ENCODE results near the gene FUNDC2.

Gene FUNDC2

DNA sequence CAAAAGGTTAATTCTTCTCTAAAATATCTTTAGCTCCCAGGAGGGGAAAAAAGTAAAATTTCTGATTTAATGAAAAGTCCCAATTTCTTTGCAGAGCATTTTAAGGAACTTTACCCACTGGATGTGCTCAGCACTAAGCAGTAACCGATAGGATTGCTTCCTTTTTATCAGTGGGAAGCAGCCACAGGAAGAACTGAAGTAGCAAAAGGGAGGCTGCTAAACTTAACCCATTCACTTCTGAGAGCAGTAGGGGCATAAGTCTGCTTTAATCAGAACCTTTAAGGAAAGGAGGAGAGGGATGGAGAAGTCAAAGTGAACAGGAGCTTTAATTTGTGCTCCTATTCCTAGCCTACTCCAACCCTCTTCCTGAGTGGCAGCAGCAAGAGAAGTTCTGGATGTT lies 4.1 kb upstream of the FUNDC2 start, which contains the start of gene F8:
Gene F8, minus strand, starts transcription at position 139 of the 400 bp plus-strand sequence. CDS start 171 bp downstream, outside the sequence.
- in situ Hi-C loops (cut with MboI; ENCODE audit: low sequenced_read_pairs), result no loop called here

GRCh38 chrX:155023907-155024833 lies 2.5 kb upstream of the FUNDC2 start:
- in situ Hi-C loops (cut with MboI; ENCODE audit: low sequenced_read_pairs), result no loop called here

DNA sequence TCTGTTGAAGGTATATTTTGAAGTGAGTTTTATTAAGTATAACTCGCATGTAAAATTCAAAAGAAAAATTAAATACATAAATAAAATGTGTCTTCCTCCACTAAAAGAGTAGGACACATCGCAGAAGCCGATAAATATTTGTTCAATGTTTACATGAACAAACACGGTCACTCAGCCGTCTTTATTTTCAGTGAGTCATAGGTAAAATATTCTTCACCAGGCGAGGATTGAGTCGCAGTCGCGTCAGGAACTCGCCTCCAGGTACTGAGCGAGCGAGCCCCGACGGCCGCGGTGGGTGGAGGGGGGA lies 271 bp upstream of the FUNDC2 start:
- in situ Hi-C loops (cut with MboI; ENCODE audit: low sequenced_read_pairs), result no loop called here

GRCh38 chrX:155027509-155028066 lies 944 bp downstream of the FUNDC2 start:
- in situ Hi-C loops (cut with MboI; ENCODE audit: low sequenced_read_pairs), result no loop called here

DNA sequence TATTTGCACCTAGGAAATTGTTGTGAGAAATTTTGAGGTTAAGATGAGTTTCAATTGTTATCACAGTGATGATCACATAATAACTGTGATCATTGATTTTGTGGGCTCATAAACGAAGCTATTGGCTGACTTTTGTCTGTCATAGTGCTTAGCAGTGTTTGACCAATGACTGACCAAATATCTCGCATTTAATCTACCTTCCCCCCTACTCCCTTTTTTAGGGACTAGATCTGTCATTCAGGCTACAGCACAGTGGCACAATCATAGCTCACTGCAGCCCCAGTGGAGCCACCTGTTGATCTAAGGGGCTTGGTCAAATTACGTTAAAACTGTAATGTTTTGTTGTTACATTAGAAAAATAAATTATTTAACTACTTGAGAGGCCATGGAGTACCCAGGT lies 1.5 kb downstream of the FUNDC2 start:
- in situ Hi-C loops (cut with MboI; ENCODE audit: low sequenced_read_pairs), result no loop called here

- in situ Hi-C loops (cut with MboI; ENCODE audit: low sequenced_read_pairs), result no loop called here
These were observed 2.2 kb downstream of the FUNDC2 start for GRCh38 chrX:155028877-155029291.

- in situ Hi-C loops (cut with MboI; ENCODE audit: low sequenced_read_pairs), result no loop called here
These were observed 5.0 kb downstream of the FUNDC2 start for GRCh38 chrX:155031657-155032056.

GRCh38 chrX:155035688-155036087 lies 9.0 kb downstream of the FUNDC2 start:
- in situ Hi-C loops (cut with MboI; ENCODE audit: low sequenced_read_pairs), result no loop called here

- in situ Hi-C loops (cut with MboI; ENCODE audit: low sequenced_read_pairs), result no loop called here
These were observed 19.6 kb downstream of the FUNDC2 start for GRCh38 chrX:155046129-155046810.

- in situ Hi-C loops (cut with MboI; ENCODE audit: low sequenced_read_pairs), result no loop called here
These were observed 20.3 kb downstream of the FUNDC2 start for GRCh38 chrX:155046811-155047528.

DNA sequence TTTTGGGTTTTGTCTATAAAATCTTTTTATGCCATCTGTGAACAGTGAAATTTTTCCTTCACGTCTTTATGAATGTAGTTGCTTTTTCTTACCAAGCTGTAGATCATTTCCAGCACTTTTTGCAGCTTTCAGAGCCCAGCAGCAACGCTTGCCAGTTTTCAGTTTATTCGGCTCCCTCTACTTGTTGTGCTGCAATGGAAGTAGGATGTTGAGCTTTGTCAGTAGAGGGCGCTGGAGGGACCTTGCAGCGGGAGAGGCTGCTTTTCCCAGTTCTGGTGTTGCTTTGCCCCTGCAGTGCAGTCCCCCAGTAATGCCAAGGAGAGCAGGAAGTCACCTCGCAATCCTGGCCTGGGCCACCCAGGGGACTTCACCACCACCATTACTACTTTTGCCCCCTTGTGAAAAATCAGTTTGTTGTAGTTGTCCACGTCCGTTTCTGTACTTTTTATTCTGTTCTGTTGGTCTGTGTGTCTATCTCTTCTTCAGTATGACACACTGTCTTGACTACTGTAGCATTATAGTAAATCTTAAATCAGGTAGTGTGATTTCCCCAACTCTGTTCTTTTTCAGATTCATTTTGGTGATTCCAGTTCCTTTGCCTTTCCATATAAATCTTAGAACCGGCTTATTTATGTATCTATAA lies 22.5 kb downstream of the FUNDC2 start:
- in situ Hi-C loops (cut with MboI; ENCODE audit: low sequenced_read_pairs), result no loop called here

- in situ Hi-C loops (cut with MboI; ENCODE audit: low sequenced_read_pairs), result no loop called here
These were observed 26.3 kb downstream of the FUNDC2 start for GRCh38 chrX:155052738-155053498.

GRCh38 chrX:155053656-155054055 lies 27.0 kb downstream of the FUNDC2 start:
- in situ Hi-C loops (cut with MboI; ENCODE audit: low sequenced_read_pairs), result no loop called here

GRCh38 chrX:155054255-155054654 lies 27.6 kb downstream of the FUNDC2 start:
- in situ Hi-C loops (cut with MboI; ENCODE audit: low sequenced_read_pairs), result no loop called here

GRCh38 chrX:155055494-155055893 lies 28.9 kb downstream of the FUNDC2 start:
- in situ Hi-C loops (cut with MboI; ENCODE audit: low sequenced_read_pairs), result no loop called here

DNA sequence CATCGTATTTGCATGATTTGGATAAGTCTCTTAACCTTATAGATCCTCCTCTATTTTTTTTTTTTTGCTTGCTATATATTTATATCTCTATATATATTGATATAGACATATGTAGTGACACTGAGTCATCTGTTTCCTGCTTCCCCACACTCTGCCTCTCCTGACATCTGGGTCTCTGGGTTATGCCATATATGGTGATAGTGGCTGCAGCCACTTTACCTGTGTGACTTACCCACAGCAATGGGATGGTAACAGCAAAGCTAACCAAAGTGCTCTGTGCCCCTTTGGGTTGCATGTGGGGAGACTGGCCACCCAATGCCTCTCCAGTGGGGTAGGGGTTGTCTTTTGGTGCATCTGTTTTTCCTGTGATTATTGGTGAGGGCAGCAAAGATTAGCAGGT lies 29.8 kb downstream of the FUNDC2 start:
- in situ Hi-C loops (cut with MboI; ENCODE audit: low sequenced_read_pairs), result no loop called here

GRCh38 chrX:155056877-155057792 lies 30.5 kb downstream of the FUNDC2 start:
- in situ Hi-C loops (cut with MboI; ENCODE audit: low sequenced_read_pairs), result no loop called here

- in situ Hi-C loops (cut with MboI; ENCODE audit: low sequenced_read_pairs), result no loop called here
These were observed 35.1 kb downstream of the FUNDC2 start for GRCh38 chrX:155061760-155062159.

Measured in HL-60/S4 (cell line).